H9 (cell line): ENCODE data around the gene DCDC2C. TPM values are rescaled to one million over a fixed set of nuclear protein-coding genes. Genes with fewer than 3 reads are reported as not detected.

ENCODE experiments used
- DNase-seq: peaks from one replicate; pipeline ENCODE4 v3.0.0-alpha.2; 2017
- H2AFZ ChIP-seq: one replicate; pipeline ENCODE4 v1.6.1; 2013; ENCODE audit warnings: mild to moderate bottlenecking, low read length, control low read depth, moderate library complexity
- H2AK5ac ChIP-seq: 2 replicates; pipeline ENCODE4 v1.6.1; 2013; ENCODE audit warnings: low read length, control low read depth, mixed read lengths; ENCODE audit not compliant: insufficient read length
- H2BK120ac ChIP-seq: one replicate; pipeline ENCODE4 v1.6.1; 2013; ENCODE audit warnings: low read depth, mild to moderate bottlenecking, low read length, control low read depth, inconsistent platforms; ENCODE audit not compliant: poor library complexity, severe bottlenecking
- H2BK12ac ChIP-seq: 2 replicates; pipeline ENCODE4 v1.6.1; 2013; ENCODE audit warnings: low read length, control low read depth, mixed read lengths, low read depth; ENCODE audit not compliant: insufficient read length
- H2BK15ac ChIP-seq: 2 replicates; pipeline ENCODE4 v1.6.1; 2013; ENCODE audit warnings: low read depth, low read length, control low read depth
- H2BK20ac ChIP-seq: one replicate; pipeline ENCODE4 v1.6.1; 2013; ENCODE audit warnings: low read depth, mild to moderate bottlenecking, low read length, control low read depth, inconsistent platforms; ENCODE audit not compliant: poor library complexity, severe bottlenecking
- H2BK5ac ChIP-seq: 2 replicates; pipeline ENCODE4 v1.6.1; 2013; ENCODE audit warnings: low read length, control low read depth, mixed read lengths; ENCODE audit not compliant: insufficient read length
- H3K14ac ChIP-seq: 2 replicates; pipeline ENCODE4 v1.6.1; 2013; ENCODE audit warnings: low read length, control low read depth; ENCODE audit not compliant: insufficient read depth
- H3K18ac ChIP-seq: 2 replicates; pipeline ENCODE4 v1.6.1; 2013; ENCODE audit warnings: low read depth, mild to moderate bottlenecking, mixed read lengths, low read length, control low read depth; ENCODE audit not compliant: insufficient read length
- H3K23ac ChIP-seq: 2 replicates; pipeline ENCODE4 v1.6.1; 2013; ENCODE audit warnings: low read length, control low read depth, mixed read lengths, low read depth; ENCODE audit not compliant: insufficient read length
- H3K23me2 ChIP-seq: 2 replicates; pipeline ENCODE4 v1.6.1; 2013; ENCODE audit warnings: low read depth, mild to moderate bottlenecking, mixed read lengths, low read length, control low read depth; ENCODE audit not compliant: insufficient read length, poor library complexity, severe bottlenecking
- H3K27ac ChIP-seq: 2 replicates; pipeline ENCODE4 v1.5.1; 2013; ENCODE audit warnings: low read length, control low read depth, mixed read lengths, low read depth; ENCODE audit not compliant: insufficient read length
- H3K27me3 ChIP-seq: 2 replicates; pipeline ENCODE4 v1.6.1; 2013; ENCODE audit warnings: low read length, control low read depth, inconsistent platforms; ENCODE audit not compliant: insufficient read depth
- H3K4ac ChIP-seq: 2 replicates; pipeline ENCODE4 v1.6.1; 2013; ENCODE audit warnings: low read depth, mild to moderate bottlenecking, control low read depth, inconsistent platforms, low read length, moderate library complexity
- H3K4me1 ChIP-seq: 2 replicates; pipeline ENCODE4 v1.6.1; 2013; ENCODE audit warnings: low read length, control low read depth, inconsistent platforms; ENCODE audit not compliant: insufficient read depth
- H3K4me2 ChIP-seq: 2 replicates; pipeline ENCODE4 v1.6.1; 2013; ENCODE audit warnings: low read length, control low read depth, mixed read lengths; ENCODE audit not compliant: insufficient read length, insufficient read depth
- H3K56ac ChIP-seq: 2 replicates; pipeline ENCODE4 v1.6.1; 2013; ENCODE audit warnings: low read depth, mild to moderate bottlenecking, mixed read lengths, low read length, control low read depth; ENCODE audit not compliant: insufficient read length
- H3K79me1 ChIP-seq: 2 replicates; pipeline ENCODE4 v1.6.1; 2013; ENCODE audit warnings: low read depth, mild to moderate bottlenecking, moderate library complexity, low read length, control low read depth, inconsistent platforms; ENCODE audit not compliant: insufficient read depth, poor library complexity, severe bottlenecking
- H3K79me2 ChIP-seq: 2 replicates; pipeline ENCODE4 v1.6.1; 2013; ENCODE audit warnings: low read length, control low read depth, inconsistent platforms; ENCODE audit not compliant: insufficient read depth
- H3K9ac ChIP-seq: 2 replicates; pipeline ENCODE4 v1.6.1; 2013; ENCODE audit warnings: low read length, control low read depth, mixed read lengths; ENCODE audit not compliant: insufficient read length; ENCODE audit errors: extremely low read depth
- H3K9me3 ChIP-seq: one replicate; pipeline ENCODE4 v1.6.1; 2013; ENCODE audit warnings: low read depth, low read length, inconsistent platforms; ENCODE audit not compliant: control insufficient read depth
- H3T11ph ChIP-seq: one replicate; pipeline ENCODE4 v1.6.1; 2013; ENCODE audit warnings: mild to moderate bottlenecking, low read length, control low read depth, inconsistent platforms
- H4K20me1 ChIP-seq: one replicate; pipeline ENCODE4 v1.6.1; 2013; ENCODE audit not compliant: control insufficient read depth, insufficient read length, insufficient read depth
- H4K5ac ChIP-seq: 2 replicates; pipeline ENCODE4 v1.6.1; 2013; ENCODE audit warnings: low read depth, mild to moderate bottlenecking, mixed read lengths, low read length, control low read depth; ENCODE audit not compliant: insufficient read length
- H4K8ac ChIP-seq: replicated peaks from 2 replicates; pipeline ENCODE4 v1.6.1; 2013; ENCODE audit warnings: low read length, control low read depth, mixed read lengths, low read depth; ENCODE audit not compliant: insufficient read length
- H4K91ac ChIP-seq: 2 replicates; pipeline ENCODE4 v1.6.1; 2013; ENCODE audit warnings: low read depth, mild to moderate bottlenecking, moderate library complexity, mixed read lengths, low read length, control low read depth; ENCODE audit not compliant: insufficient read length
- H3K27ac Mint-ChIP-seq, 3 experiments: 2 replicates in 2 of 3; 3 replicates in 1 of 3; pipeline ENCODE4 v1.8.0; 2020 to 2021; ENCODE audit warnings: mixed read lengths in 3 of 3, mild to moderate bottlenecking in 1 of 3, moderate library complexity in 1 of 3
- H3K27me3 Mint-ChIP-seq: 2 replicates; pipeline ENCODE4 v1.8.0; 2021; ENCODE audit warnings: low read depth, mild to moderate bottlenecking, moderate library complexity, mixed read lengths
- H3K36me3 Mint-ChIP-seq, 3 experiments: 2 replicates in 2 of 3; 3 replicates in 1 of 3; pipeline ENCODE4 v1.8.0; 2020 to 2021; ENCODE audit warnings: low read depth in 3 of 3, mixed read lengths in 3 of 3; ENCODE audit not compliant: insufficient read depth in 1 of 3
- H3K4me1 Mint-ChIP-seq, 2 experiments: 2 replicates each; pipeline ENCODE4 v1.8.0; 2020; ENCODE audit warnings: mixed read lengths in 2 of 2
- H3K4me3 Mint-ChIP-seq, 2 experiments: 2 replicates in 1 of 2; 3 replicates in 1 of 2; pipeline ENCODE4 v1.8.0; 2020 to 2021; ENCODE audit warnings: mild to moderate bottlenecking in 2 of 2, mixed read lengths in 2 of 2, moderate library complexity in 1 of 2
- H3K9me3 Mint-ChIP-seq, 2 experiments: 2 replicates in 1 of 2; 3 replicates in 1 of 2; pipeline ENCODE4 v1.8.0; 2020; ENCODE audit warnings: mild to moderate bottlenecking in 2 of 2, mixed read lengths in 2 of 2, moderate library complexity in 1 of 2
- WGBS: extraction: QIAGEN DNeasy Blood & Tissue Kit; methylation state at CpG from one replicate; pipeline ENCODE4 v1.1.7; 2013; ENCODE audit warnings: missing lambda C conversion rate, low lambda C conversion rate, mixed read lengths; ENCODE audit not compliant: insufficient read length; ENCODE audit errors: extremely low coverage; 5-methylcytosine and 5-hydroxymethylcytosine counted together
- total RNA-seq: library from RNA; stranded (reverse); gene quantifications from 2 replicates; pipeline ENCODE4 v1.2.1, GENCODE V29; 2021
- TF ChIP-seq, protein P1 (sequence below): fragments of 200-600 bp; sonication (generic); conservative IDR thresholded peaks from 3 replicates; pipeline ENCODE4 v1.8.0; 2021; ENCODE audit warnings: antibody characterized with exemption, mild to moderate bottlenecking

DCDC2C gene
- total RNA-seq, 1 experiment from 2014 or later: not detected

DNA sequence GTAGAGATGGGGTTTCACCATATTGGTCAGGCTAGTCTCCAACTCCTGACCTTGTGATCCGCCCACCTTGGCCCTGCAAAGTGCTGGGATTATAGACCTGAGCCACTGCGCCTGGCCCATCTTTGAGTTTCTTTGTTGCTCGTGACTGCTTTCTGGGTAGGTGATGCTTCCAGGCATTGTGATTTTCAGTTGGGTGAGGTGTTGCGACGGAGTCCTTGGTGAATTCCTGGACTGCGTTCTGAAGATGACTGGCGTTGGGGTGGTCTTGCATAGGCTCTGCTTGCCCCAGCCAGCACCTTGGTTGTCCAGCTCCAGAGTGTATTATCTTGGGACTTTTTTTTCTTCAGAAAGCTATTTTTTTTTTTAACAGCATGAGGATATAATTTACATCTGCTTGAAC is 103.4 kb downstream of the DCDC2C start:
- no peak overlapping the region for H4K5ac ChIP-seq
- Mint-ChIP-seq H3K4me3 (no peak overlapping the region), H3K9me3 (peaks cover 12 to 13% of the 10 kb centered on the region in 2 experiments; a peak in 4 of 5 replicates), H3K36me3 (peaks cover 0 to 6% (median 0%) of the 10 kb centered on the region in 3 experiments; a peak in 2 of 7 replicates), H3K4me1 (peaks cover 4% of the 10 kb centered on the region in 2 experiments; a peak in 3 of 4 replicates), H3K27ac (no peak overlapping the region), H3K27me3 (no peaks in the 10 kb centered on the region)
- no peak overlapping the region for H3K14ac ChIP-seq
- H3K23ac ChIP-seq: no peak overlapping the region
- no peaks in the 10 kb centered on the region for H3K79me2 ChIP-seq
- H4K91ac ChIP-seq: no peak overlapping the region
- H3K27ac ChIP-seq: no peak overlapping the region
- no peak overlapping the region for H4K8ac ChIP-seq
- no peak overlapping the region for H3K18ac ChIP-seq
- TF ChIP-seq, protein P1, sequence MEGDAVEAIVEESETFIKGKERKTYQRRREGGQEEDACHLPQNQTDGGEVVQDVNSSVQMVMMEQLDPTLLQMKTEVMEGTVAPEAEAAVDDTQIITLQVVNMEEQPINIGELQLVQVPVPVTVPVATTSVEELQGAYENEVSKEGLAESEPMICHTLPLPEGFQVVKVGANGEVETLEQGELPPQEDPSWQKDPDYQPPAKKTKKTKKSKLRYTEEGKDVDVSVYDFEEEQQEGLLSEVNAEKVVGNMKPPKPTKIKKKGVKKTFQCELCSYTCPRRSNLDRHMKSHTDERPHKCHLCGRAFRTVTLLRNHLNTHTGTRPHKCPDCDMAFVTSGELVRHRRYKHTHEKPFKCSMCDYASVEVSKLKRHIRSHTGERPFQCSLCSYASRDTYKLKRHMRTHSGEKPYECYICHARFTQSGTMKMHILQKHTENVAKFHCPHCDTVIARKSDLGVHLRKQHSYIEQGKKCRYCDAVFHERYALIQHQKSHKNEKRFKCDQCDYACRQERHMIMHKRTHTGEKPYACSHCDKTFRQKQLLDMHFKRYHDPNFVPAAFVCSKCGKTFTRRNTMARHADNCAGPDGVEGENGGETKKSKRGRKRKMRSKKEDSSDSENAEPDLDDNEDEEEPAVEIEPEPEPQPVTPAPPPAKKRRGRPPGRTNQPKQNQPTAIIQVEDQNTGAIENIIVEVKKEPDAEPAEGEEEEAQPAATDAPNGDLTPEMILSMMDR: no peak
- H3K9ac ChIP-seq: no peak overlapping the region
- no peak overlapping the region for H2BK120ac ChIP-seq
- no CpG with 5 or more reads among the region's 7 CpGs for WGBS
- H3K79me1 ChIP-seq: no peaks in the 10 kb centered on the region
- H3T11ph ChIP-seq: no peak overlapping the region
- H2AFZ ChIP-seq: no peak overlapping the region
- no peak overlapping the region for H3K4ac ChIP-seq
- H4K20me1 ChIP-seq: no peaks in the 10 kb centered on the region
- no peak overlapping the region for H2BK12ac ChIP-seq
- no peak for DNase-seq
- H3K23me2 ChIP-seq: no peaks in the 10 kb centered on the region
- H3K4me1 ChIP-seq: no peaks in the 10 kb centered on the region
- no peak overlapping the region for H2BK15ac ChIP-seq
- no peak overlapping the region for H2AK5ac ChIP-seq
- no peak overlapping the region for H3K56ac ChIP-seq
- H2BK20ac ChIP-seq: no peak overlapping the region
- H3K9me3 ChIP-seq: no peaks in the 10 kb centered on the region
- no peak overlapping the region for H2BK5ac ChIP-seq
- no peaks in the 10 kb centered on the region for H3K27me3 ChIP-seq
- H3K4me2 ChIP-seq: no peak overlapping the region
